ENCODE measurements around the gene ZNF668.

ZNF668 gene

DNA sequence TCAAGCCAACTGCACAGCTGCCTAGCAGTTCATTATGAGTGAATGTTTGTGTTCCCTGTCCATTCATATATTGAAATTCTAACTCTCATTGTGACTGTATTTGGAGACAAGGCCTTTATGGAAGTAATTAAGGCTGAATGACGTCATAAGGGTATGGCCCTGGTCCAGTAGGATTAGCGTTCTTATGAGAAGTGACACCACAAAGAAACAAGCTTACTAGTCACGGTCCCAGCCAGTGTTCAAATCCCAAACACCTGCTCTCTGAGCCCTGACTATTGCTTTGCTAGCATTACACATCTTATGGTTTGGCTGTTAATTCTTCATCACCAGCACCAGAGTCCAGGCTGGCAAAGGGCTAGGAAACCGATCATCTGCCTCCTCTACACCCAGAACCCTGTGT is 2.2 kb downstream of the ZNF668 start:
- TF ChIP-seq RAD21 (IDR thresholded peaks at IDR 0.05; ENCODE audit: low read depth): no peak

DNA sequence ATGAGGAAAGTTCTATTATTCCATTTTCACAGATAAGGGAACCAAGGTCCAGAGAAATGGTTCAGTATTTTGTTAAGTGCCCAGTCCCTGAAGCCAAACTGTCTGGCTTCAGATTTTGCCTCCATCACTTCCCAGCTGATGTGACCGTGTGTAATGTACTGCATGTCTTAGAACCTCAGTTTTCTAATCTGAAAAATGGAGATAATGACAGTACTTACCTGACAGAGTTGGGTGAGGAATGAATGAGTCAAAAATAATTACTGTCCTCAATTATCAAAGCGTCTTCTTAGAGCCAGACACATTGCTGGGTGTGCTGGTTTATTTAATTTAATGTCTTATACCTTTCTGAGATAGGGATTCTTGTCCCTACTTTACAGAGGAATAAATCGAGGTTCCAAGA is 6.7 kb downstream of the ZNF668 start:
- TF ChIP-seq, protein P1, sequence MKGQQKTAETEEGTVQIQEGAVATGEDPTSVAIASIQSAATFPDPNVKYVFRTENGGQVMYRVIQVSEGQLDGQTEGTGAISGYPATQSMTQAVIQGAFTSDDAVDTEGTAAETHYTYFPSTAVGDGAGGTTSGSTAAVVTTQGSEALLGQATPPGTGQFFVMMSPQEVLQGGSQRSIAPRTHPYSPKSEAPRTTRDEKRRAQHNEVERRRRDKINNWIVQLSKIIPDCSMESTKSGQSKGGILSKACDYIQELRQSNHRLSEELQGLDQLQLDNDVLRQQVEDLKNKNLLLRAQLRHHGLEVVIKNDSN (IDR thresholded peaks at IDR 0.05): no peak
- TF ChIP-seq, protein P2, sequence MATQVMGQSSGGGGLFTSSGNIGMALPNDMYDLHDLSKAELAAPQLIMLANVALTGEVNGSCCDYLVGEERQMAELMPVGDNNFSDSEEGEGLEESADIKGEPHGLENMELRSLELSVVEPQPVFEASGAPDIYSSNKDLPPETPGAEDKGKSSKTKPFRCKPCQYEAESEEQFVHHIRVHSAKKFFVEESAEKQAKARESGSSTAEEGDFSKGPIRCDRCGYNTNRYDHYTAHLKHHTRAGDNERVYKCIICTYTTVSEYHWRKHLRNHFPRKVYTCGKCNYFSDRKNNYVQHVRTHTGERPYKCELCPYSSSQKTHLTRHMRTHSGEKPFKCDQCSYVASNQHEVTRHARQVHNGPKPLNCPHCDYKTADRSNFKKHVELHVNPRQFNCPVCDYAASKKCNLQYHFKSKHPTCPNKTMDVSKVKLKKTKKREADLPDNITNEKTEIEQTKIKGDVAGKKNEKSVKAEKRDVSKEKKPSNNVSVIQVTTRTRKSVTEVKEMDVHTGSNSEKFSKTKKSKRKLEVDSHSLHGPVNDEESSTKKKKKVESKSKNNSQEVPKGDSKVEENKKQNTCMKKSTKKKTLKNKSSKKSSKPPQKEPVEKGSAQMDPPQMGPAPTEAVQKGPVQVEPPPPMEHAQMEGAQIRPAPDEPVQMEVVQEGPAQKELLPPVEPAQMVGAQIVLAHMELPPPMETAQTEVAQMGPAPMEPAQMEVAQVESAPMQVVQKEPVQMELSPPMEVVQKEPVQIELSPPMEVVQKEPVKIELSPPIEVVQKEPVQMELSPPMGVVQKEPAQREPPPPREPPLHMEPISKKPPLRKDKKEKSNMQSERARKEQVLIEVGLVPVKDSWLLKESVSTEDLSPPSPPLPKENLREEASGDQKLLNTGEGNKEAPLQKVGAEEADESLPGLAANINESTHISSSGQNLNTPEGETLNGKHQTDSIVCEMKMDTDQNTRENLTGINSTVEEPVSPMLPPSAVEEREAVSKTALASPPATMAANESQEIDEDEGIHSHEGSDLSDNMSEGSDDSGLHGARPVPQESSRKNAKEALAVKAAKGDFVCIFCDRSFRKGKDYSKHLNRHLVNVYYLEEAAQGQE (IDR thresholded peaks at IDR 0.05; ENCODE audit: low read depth): no peak
- no peak for TF ChIP-seq TCF12 (IDR thresholded peaks at IDR 0.05; ENCODE audit: low read depth)
- TF ChIP-seq TEAD4 (IDR thresholded peaks at IDR 0.05): no peak

DNA sequence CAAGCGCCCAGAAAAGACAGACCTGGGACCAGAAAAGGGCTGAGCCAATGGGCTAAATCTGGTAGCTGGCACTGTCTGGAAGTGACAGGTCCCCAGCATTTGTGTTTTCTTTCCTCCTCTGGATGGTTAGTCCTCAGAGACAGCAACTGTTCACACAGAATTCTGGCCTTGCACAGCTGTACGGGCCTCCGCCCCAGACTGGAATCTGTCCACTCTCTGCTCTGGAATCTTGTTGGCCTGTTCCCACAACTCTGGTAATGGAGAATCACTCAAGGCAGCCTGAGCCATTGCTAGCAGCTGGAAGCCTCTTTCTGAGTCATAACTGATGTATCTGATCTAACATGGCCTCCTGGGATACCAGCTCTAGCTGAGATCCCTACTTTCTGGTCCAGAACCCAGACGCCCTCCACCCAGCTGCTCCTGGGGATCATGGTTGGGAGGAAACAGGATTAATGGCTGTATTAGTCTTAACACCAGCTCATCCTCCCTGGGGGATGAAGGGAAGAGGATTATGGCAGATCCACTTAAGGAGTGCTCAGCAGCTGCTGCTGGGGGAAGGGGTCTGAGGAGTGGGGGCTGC is 9.1 kb downstream of the ZNF668 start:
- TF ChIP-seq EGR1 (IDR thresholded peaks at IDR 0.05) (no peak), ZBTB7A (IDR thresholded peaks at IDR 0.05; ENCODE audit: low read depth) (no peak), YY1 (IDR thresholded peaks at IDR 0.05; ENCODE audit: low read depth) (0 out of 2 replicates have a peak, but pooled peaks have one; percentile 18), TEAD4 (IDR thresholded peaks at IDR 0.05) (0 out of 2 replicates have a peak, but pooled peaks have one; percentile 17)
- TF ChIP-seq, protein P2 (IDR thresholded peaks at IDR 0.05; ENCODE audit: low read depth): no peak

DNA sequence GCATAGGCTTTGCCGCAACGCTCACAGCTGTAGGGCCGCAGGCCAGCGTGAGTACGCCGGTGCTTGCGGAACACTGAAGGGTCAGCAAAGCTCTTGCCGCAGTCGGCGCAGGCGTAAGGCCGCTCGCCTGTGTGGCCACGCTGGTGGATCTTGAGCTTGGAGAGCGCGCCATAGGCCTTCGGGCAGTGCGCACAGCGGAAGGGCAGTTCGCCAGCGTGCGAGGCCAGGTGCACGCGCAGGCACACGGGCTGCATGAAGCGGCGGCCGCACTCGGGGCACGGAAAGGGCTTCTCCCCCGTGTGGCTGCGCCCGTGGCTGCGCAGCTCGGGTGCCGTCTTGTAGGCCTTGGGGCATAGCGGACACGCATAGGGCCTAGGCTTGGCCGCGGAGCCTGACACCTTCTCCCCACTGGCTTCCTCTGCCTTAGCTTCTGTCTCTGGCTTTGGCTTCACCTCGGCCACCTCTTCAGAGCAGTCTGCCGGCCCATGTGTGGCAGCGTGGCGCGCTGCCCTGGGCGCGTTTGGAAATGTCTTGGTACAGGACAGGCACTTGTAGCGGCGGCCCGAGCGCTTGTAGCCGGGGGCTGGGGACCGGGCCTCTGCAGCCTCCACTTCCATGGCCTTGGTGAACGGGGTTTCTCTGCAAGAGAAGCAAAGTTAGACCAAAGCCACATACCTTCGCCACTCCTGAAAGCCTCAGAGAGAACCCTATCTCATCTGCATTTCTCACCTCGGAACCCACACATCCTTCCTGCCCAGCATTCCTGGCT is 10.0 kb downstream of the ZNF668 start:
- TF ChIP-seq, protein P3, sequence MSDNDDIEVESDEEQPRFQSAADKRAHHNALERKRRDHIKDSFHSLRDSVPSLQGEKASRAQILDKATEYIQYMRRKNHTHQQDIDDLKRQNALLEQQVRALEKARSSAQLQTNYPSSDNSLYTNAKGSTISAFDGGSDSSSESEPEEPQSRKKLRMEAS (IDR thresholded peaks at IDR 0.05): no peak
- TF ChIP-seq TAF1 (IDR thresholded peaks at IDR 0.05; ENCODE audit: low read depth): no peak
- TF ChIP-seq ZBTB7A (IDR thresholded peaks at IDR 0.05; ENCODE audit: low read depth): no peak
- TF ChIP-seq CREB1 (IDR thresholded peaks at IDR 0.05; ENCODE audit: low read depth): no peak
- TF ChIP-seq, protein P1 (IDR thresholded peaks at IDR 0.05): no peak

DNA sequence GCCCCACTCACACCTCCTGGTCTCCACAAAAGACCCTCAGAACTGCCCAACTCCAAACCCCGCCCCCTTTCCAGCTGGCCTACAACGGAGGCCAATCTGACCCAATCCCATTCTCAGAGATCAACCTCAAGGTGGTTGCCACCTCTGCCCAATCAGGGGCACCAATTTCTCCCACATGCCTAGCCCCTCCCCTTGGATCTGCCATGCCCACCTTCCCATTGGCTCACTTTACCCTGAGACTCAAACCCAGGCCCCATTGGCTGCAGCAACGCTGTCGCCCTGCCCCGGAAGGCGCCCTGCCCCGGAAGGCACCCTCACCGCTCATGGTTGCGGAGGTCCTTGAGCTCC is 10.6 kb downstream of the ZNF668 start:
- TF ChIP-seq ZBTB7A (IDR thresholded peaks at IDR 0.05; ENCODE audit: low read depth): no peak
- TF ChIP-seq TEAD4 (IDR thresholded peaks at IDR 0.05): no peak
- TF ChIP-seq, protein P2 (IDR thresholded peaks at IDR 0.05; ENCODE audit: low read depth): no peak
- no peak for TF ChIP-seq NFIC (IDR thresholded peaks at IDR 0.05)
- TF ChIP-seq RAD21 (IDR thresholded peaks at IDR 0.05; ENCODE audit: low read depth): no peak
- no peak for TF ChIP-seq TCF12 (IDR thresholded peaks at IDR 0.05; ENCODE audit: low read depth)
- no peak for TF ChIP-seq YY1 (IDR thresholded peaks at IDR 0.05; ENCODE audit: low read depth)
- no peak for TF ChIP-seq CEBPB (IDR thresholded peaks at IDR 0.05)

DNA sequence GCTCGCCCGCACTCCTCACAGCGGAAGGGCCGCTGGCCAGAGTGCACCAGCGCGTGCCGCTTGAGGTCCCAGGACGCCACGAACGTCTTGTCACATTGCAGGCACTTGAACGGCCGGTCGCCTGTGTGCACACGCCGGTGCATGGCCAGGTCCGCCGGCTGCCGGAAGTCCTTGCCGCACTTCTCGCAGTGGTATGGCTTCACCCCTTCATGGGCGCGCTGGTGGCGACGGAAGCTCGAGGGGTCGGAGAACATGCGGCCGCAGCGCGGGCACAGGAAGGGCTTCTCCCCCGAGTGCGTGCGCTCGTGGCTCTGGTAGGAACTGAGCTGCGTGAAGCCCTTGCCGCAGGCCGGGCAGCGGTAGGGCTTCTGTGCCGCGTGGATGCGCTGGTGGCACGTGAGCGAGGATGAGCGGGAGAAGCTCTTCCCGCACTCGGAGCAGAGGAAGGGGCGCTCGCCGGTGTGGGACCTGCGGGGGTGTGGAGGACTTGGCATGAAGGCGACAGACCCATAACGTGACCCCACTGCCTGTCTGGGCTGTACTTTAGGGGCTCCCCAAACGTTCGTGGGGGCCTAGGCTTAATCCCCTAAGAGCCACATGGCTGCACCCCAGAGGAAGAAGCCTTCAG is 12.1 kb downstream of the ZNF668 start:
- TF ChIP-seq CREB1 (IDR thresholded peaks at IDR 0.05; ENCODE audit: low read depth) (no peak), TCF12 (IDR thresholded peaks at IDR 0.05; ENCODE audit: low read depth) (no peak)
- TF ChIP-seq, protein P3 (IDR thresholded peaks at IDR 0.05): no peak
- TF ChIP-seq, protein P2 (IDR thresholded peaks at IDR 0.05; ENCODE audit: low read depth): no peak

Measured in Ishikawa (cell line).